ENCODE measurements around the gene METAP1D.
"Not testable (repeated sequence)": the region's sequence is repeated elsewhere in the genome, so short reads cannot be mapped to it uniquely, and the experiment has no call there.

Gene METAP1D

GRCh38 chr2:172049567-172050120 lies 49.9 kb downstream of the METAP1D start:
- DNase-seq, result peak; percentile 58

- DNase-seq, result peak; percentile 48
Measured at GRCh38 chr2:172050479-172051125, 50.8 kb downstream of the METAP1D start.

GRCh38 chr2:172052000-172052983 lies 52.5 kb downstream of the METAP1D start:
- peak; percentile 37 for DNase-seq

GRCh38 chr2:172053486-172053885 lies 53.7 kb downstream of the METAP1D start:
- no peak for DNase-seq

- no peak for DNase-seq
Measured at GRCh38 chr2:172056293-172056692, 56.5 kb downstream of the METAP1D start.

- no peak for DNase-seq
Measured at GRCh38 chr2:172058660-172059059, 58.9 kb downstream of the METAP1D start.

- not testable (repeated sequence) for DNase-seq
Measured at GRCh38 chr2:172060118-172060517, 60.4 kb downstream of the METAP1D start.

GRCh38 chr2:172062402-172063004 lies 62.8 kb downstream of the METAP1D start:
- DNase-seq, result peak; percentile 23

GRCh38 chr2:172063446-172063845 lies 63.7 kb downstream of the METAP1D start:
- no peak for DNase-seq

- no peak for DNase-seq
Measured at GRCh38 chr2:172065111-172065510, 65.4 kb downstream of the METAP1D start.

GRCh38 chr2:172066394-172066886 lies 66.7 kb downstream of the METAP1D start:
- DNase-seq, result no peak

- DNase-seq, result not testable (repeated sequence)
Measured at GRCh38 chr2:172067905-172068304, 68.2 kb downstream of the METAP1D start.

GRCh38 chr2:172070936-172071335 lies 71.2 kb downstream of the METAP1D start:
- no peak for DNase-seq

- no peak for DNase-seq
Measured at GRCh38 chr2:172072303-172072702, 72.5 kb downstream of the METAP1D start.

GRCh38 chr2:172072706-172073105 lies 73.0 kb downstream of the METAP1D start:
- DNase-seq, result no peak

- no peak for DNase-seq
Measured at GRCh38 chr2:172073518-172073917, 73.8 kb downstream of the METAP1D start.

- no peak for DNase-seq
Measured at GRCh38 chr2:172074254-172074653, 74.5 kb downstream of the METAP1D start.

GRCh38 chr2:172079416-172079815 lies 79.7 kb downstream of the METAP1D start:
- DNase-seq, result no peak

- DNase-seq, result peak; percentile 36
Measured at GRCh38 chr2:172079838-172080640, 80.3 kb downstream of the METAP1D start.

- DNase-seq, result no peak
Measured at GRCh38 chr2:172080641-172081220, 81.0 kb downstream of the METAP1D start.

- no peak for DNase-seq
Measured at GRCh38 chr2:172081221-172082022, 81.7 kb downstream of the METAP1D start.
